H1 (cell line): ENCODE results near the gene GABRG3. TPM values are rescaled to one million over a fixed set of nuclear protein-coding genes. Genes with fewer than 3 reads are reported as not detected.

ENCODE experiments used
- RFX5 ChIP-seq: IDR thresholded peaks from 2 replicates; pipeline ENCODE4 v1.6.1; 2011; ENCODE audit warnings: low read depth, low read length, improper control_type of control experiment, borderline replicate concordance
- polyA plus RNA-seq, 7 experiments: library from polyadenylated mRNA; depleted of rRNA in 3 of 7; stranded (reverse) in 5 of 7; unstranded in 2 of 7; fragments of >200 nt in 5 of 7; fragments of 200-250 nt in 2 of 7; gene quantifications; 1 replicate in 5 of 7; 2 replicates in 1 of 7; 4 replicates in 1 of 7; pipeline versions ENCODE4 v1.2.1 to v1.2.3, GENCODE V29; 2011 to 2013; ENCODE audit warnings: missing spikeins in 2 of 7, mixed read lengths in 2 of 7
- total RNA-seq: library from RNA; stranded (reverse); fragmentation: NEBNext Ultra II Directional; extraction: Animal tissue kit (Norgen Biotek cat#: 25700); gene quantifications from 2 replicates; pipeline ENCODE4 v1.2.1, GENCODE V29; 2021

Gene GABRG3
- total and polyA plus RNA-seq, 2 of the 8 experiments (the other 6 are each of a cell fraction or from before 2014, with no cell fraction given) = 0.17 to 0.80 TPM

DNA sequence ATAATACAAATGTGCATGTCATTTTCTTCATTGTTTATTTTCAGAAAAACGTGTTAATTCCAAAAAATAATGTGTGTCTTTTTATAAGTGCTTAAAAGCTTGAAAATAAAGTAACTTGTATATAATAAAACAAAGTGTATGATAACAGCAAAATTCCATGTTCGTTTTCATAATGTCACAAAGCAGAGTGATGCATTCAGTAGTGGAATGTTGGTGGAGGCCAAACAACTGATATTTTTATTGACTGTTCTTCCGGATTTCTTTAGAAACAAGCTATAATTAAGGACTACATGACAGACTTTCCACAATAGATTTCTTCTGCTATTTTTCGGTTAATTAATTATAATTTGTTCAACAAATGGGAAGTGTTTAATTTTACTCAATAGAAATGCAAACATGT lies 412.7 kb downstream of the GABRG3 start (continued):
- no peak for TF ChIP-seq RFX5
